Kidney (tissue), 14 donors: ENCODE data around the gene TRIM44. TPM values are rescaled to one million over a fixed set of nuclear protein-coding genes. Genes with fewer than 3 reads are reported as not detected.
"Not testable (repeated sequence)": the region's sequence is repeated elsewhere in the genome, so short reads cannot be mapped to it uniquely, and the experiment has no call there.

Experiments
- DNase-seq, 5 donors: peaks; one replicate each; pipeline ENCODE4 v3.0.0-alpha.2; 2013 to 2020
- FAIRE-seq: peaks from 2 replicates; lab custom pipeline; 2012; peaks lifted over from hg19 to GRCh38; lab: Jason Lieb, UNC
- H3K27ac ChIP-seq, 2 donors: one replicate each; pipeline ENCODE4 v1.7.0; 2013; ENCODE audit warnings: low read depth in 2 of 2, low read length in 2 of 2, inconsistent platforms in 1 of 2
- H3K27me3 ChIP-seq: one replicate; pipeline ENCODE4 v1.7.1; 2013; ENCODE audit warnings: low read length, inconsistent platforms; ENCODE audit not compliant: control insufficient read depth, insufficient read depth
- H3K36me3 ChIP-seq, 3 donors: one replicate each; pipeline versions ENCODE4 v1.7.0 to v1.7.1; 2013; ENCODE audit warnings: low read length in 3 of 3, control low read depth in 1 of 3, inconsistent platforms in 1 of 3; ENCODE audit not compliant: insufficient read depth in 3 of 3, control insufficient read depth in 2 of 3
- H3K4me1 ChIP-seq, 3 donors: one replicate each; pipeline versions ENCODE4 v1.7.0 to v1.7.1; 2013; ENCODE audit warnings: low read length in 3 of 3, inconsistent platforms in 1 of 3, low read depth in 1 of 3; ENCODE audit not compliant: control insufficient read depth in 2 of 3, insufficient read depth in 2 of 3
- H3K4me3 ChIP-seq, 3 donors: one replicate each; pipeline versions ENCODE4 v1.7.0 to v1.8.1; 2013; ENCODE audit warnings: low read length in 3 of 3, control low read depth in 1 of 3, inconsistent platforms in 1 of 3
- H3K9ac ChIP-seq, 3 donors: one replicate each; pipeline versions ENCODE4 v1.7.0 to v1.7.1; 2013; ENCODE audit warnings: low read length in 3 of 3, control low read depth in 1 of 3, inconsistent platforms in 1 of 3
- H3K9me3 ChIP-seq, 3 donors: one replicate each; pipeline versions ENCODE4 v1.7.0 to v1.7.1; 2013; ENCODE audit warnings: low read length in 3 of 3, control low read depth in 1 of 3, inconsistent platforms in 1 of 3; ENCODE audit not compliant: control insufficient read depth in 2 of 3, insufficient read depth in 1 of 3
- intact Hi-C: fragments of 100-400 bp; cut with DNase I; formaldehyde crosslinking; loops from one replicate; pipeline ENCODE4 v1.11.1; 2022
- polyA plus RNA-seq: library from polyadenylated mRNA; stranded (reverse); fragments of 350-450 nt; fragmentation: Illumina TruSeq; extraction: RNeasy Lipid Tissue Mini Kit (QIAGEN cat#74804); gene quantifications from one replicate; pipeline ENCODE4 v1.2.3, GENCODE V29; 2014; ENCODE audit warnings: low read depth, low replicate concordance; ENCODE audit not compliant: insufficient read depth
- total RNA-seq: library from RNA; stranded (reverse); fragmentation: NEBNext Ultra II Directional; extraction: Animal tissue kit (Norgen Biotek cat#: 25700); gene quantifications from one replicate; pipeline ENCODE4 v1.2.1, GENCODE V29; 2021
- TF ChIP-seq, protein P1 (sequence below): IDR thresholded peaks from 3 replicates; pipeline ENCODE4 v1.5.1; 2012; ENCODE audit warnings: mild to moderate bottlenecking, moderate library complexity, borderline replicate concordance; ENCODE audit not compliant: insufficient read depth; ENCODE audit errors: extremely low read depth
- donor health status: control.
- donor health status: control.
- donor health status: control.
- donor health status: control.
- donor health status: control.
- donor health status: DM: yes; HTN: yes; CAD: no.
- donor health status: Normal renal cell carcinoma (clear cell type).

The TRIM44 gene
- total and polyA plus RNA-seq, 2 donors from 2014 or later, result 14.5 to 88.9 TPM

- H3K27ac ChIP-seq, result no peak overlapping the region
- FAIRE-seq (no peak), DNase-seq (no peak)
- no peaks in the 10 kb centered on the region for H3K4me1 ChIP-seq
- H3K9ac ChIP-seq, result no peak overlapping the region
- H3K36me3 ChIP-seq, result no peaks in the 10 kb centered on the region
- H3K27me3 ChIP-seq, result no peaks in the 10 kb centered on the region
- TF ChIP-seq, protein P1, sequence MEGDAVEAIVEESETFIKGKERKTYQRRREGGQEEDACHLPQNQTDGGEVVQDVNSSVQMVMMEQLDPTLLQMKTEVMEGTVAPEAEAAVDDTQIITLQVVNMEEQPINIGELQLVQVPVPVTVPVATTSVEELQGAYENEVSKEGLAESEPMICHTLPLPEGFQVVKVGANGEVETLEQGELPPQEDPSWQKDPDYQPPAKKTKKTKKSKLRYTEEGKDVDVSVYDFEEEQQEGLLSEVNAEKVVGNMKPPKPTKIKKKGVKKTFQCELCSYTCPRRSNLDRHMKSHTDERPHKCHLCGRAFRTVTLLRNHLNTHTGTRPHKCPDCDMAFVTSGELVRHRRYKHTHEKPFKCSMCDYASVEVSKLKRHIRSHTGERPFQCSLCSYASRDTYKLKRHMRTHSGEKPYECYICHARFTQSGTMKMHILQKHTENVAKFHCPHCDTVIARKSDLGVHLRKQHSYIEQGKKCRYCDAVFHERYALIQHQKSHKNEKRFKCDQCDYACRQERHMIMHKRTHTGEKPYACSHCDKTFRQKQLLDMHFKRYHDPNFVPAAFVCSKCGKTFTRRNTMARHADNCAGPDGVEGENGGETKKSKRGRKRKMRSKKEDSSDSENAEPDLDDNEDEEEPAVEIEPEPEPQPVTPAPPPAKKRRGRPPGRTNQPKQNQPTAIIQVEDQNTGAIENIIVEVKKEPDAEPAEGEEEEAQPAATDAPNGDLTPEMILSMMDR, result no peak
- H3K9me3 ChIP-seq, result no peaks in the 10 kb centered on the region
- H3K4me3 ChIP-seq, result no peak overlapping the region
- intact Hi-C loops, result no loop called here
These were observed 12.6 kb upstream of the TRIM44 start for GRCh38 chr11:35650006-35650405.

DNA sequence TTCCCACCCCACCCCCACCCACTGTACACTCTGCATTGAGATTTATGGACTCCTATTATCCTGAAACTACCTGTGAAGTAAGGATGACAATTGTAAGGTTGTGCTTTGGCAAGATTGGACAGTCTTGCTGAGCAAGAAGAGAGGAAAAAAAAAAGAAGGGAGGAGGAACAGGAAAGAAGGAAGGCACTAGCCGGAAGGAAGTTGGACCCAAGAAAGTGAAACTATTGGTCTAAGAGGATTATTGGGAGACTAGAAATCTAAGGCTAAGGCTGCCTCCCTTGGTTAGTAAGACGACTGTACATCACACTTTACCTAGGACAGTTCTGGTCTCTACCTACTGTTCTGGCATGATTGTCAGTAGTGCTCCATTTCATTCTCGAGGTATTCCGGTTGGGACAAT lies 12.1 kb upstream of the TRIM44 start:
- Histone ChIP-seq H3K4me3 (no peak overlapping the region), H3K9ac (no peak overlapping the region), H3K27ac (no peak overlapping the region), H3K27me3 (no peaks in the 10 kb centered on the region), H3K9me3 (no peaks in the 10 kb centered on the region), H3K36me3 (no peaks in the 10 kb centered on the region), H3K4me1 (no peaks in the 10 kb centered on the region)
- no peak for DNase-seq
- FAIRE-seq, result no peak
- intact Hi-C loops, result no loop called here
- TF ChIP-seq, protein P1, result no peak

DNA sequence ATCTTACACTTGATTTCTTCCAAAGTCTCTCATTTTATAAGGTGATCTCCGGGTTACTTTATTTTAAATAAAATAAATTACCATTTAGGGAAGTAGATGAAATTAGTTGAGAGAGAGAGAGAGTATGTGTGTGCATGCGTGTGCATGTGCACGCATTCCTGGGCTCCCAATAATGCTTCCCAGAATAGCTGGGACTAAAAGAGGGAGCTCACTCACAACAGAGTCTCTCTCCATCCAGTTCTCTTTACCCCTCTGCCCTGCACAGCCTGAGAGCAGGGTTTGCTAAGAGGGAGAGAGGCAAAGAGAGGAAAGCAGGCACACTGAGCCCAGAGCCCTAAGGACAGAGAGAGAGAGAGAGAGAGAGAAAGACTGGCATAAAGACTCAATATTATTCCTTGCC lies 11.3 kb upstream of the TRIM44 start:
- TF ChIP-seq, protein P1, result no peak
- FAIRE-seq (no peak), DNase-seq (no peak)
- Histone ChIP-seq H3K27me3 (no peaks in the 10 kb centered on the region), H3K4me3 (no peak overlapping the region), H3K36me3 (no peaks in the 10 kb centered on the region), H3K4me1 (no peaks in the 10 kb centered on the region), H3K9ac (no peak overlapping the region), H3K27ac (no peak overlapping the region), H3K9me3 (no peaks in the 10 kb centered on the region)
- intact Hi-C loops, result no loop called here

DNA sequence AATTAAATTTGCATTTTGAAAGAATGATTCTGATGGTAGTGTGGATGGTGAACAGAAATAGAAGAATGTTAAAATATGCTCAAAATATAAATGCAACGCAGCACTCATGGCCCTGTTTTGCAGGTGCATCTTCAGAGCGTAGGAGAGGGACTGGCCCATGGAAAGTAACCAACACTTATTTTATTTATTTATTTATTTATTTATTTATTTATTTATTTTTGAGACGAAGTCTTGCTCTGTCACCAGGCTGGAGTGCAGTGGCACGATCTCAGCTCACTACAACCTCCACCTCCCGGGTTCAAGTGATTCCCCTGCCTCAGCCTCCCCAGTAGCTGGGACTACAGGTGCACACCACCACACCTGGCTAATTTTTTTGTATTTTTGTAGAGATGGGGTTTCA lies 9.8 kb upstream of the TRIM44 start:
- H3K27ac ChIP-seq, intact Hi-C loops, H3K27me3 ChIP-seq, H3K4me1 ChIP-seq, H3K4me3 ChIP-seq, H3K36me3 ChIP-seq, DNase-seq, H3K9ac ChIP-seq, FAIRE-seq, H3K9me3 ChIP-seq: not testable (repeated sequence)
